HG03095 (cell line): Measurements from ENCODE around the gene CPED1.
"Not testable (repeated sequence)": the region's sequence is repeated elsewhere in the genome, so short reads cannot be mapped to it uniquely, and the experiment has no call there.

Source experiments
- ATAC-seq: cut with Tn5 transposase; IDR thresholded peaks from one replicate; pipeline ENCODE4 v1.9.1; 2021; ENCODE audit warnings: moderate library complexity; ENCODE audit not compliant: unreplicated experiment

The CPED1 gene

GRCh38 chr7:121036776-121037175, 48.3 kb downstream of the CPED1 start:
- not testable (repeated sequence) for ATAC-seq

DNA sequence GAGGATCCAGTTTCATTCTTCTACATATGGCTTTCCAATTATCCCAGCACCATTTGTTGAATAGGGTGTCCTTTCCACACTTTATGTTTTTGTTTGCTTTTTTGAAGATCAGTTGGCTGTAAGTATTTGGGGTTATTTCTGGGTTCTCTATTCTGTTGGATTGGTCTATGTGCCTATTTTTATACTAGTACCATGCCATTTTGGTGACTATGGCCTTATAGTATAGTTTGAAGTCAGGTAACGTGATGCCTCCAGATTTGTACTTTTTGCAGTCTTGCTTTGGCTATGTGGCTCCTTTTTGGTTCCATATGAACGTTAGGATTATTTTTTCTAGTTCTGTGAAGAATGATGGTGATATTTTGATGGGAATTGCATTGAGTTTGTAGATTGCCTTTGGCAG, 48.8 kb downstream of the CPED1 start:
- ATAC-seq: not testable (repeated sequence)

GRCh38 chr7:121037957-121038716, 49.6 kb downstream of the CPED1 start:
- no peak for ATAC-seq

- ATAC-seq: no peak
These were observed 50.4 kb downstream of the CPED1 start for GRCh38 chr7:121038717-121039509.

DNA sequence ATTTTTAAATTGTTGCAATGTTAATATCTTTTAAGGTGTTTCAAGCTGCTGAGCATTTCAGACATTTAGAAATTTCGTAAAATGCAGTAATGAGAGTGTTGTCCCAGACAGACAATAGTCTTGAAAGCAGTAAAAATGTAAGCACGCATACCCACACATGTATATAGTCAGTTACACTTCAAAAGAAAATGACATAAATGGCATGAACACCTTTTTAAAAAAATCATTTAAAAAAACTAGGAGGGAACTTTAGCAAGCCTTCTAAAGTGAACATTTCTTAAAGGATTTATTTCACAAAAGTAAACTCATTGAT, 51.0 kb downstream of the CPED1 start:
- ATAC-seq: no peak

GRCh38 chr7:121039994-121040393, 51.5 kb downstream of the CPED1 start:
- no peak for ATAC-seq

- no peak for ATAC-seq
These were observed 53.1 kb downstream of the CPED1 start for GRCh38 chr7:121041516-121042148.

GRCh38 chr7:121042195-121042594, 53.7 kb downstream of the CPED1 start:
- ATAC-seq: no peak

DNA sequence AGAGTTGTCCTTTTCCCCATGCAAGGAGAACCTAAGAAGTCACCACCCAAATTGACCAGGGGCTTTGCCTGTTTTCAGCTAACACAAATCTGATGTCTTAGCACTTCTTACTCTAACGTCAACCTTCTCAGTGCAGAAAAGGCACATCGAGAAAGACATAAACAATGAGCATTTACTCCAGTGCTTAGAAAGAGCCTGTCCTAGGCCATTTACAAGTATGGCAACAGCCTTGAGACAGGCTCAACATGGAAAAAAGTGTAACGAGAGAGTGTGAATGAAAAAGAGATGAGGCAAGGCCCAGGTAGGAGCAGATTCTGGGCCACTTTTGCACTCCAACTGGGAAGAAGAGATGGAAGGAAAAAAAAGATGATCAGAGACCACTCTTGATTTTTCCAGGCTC, 54.4 kb downstream of the CPED1 start:
- ATAC-seq: no peak

DNA sequence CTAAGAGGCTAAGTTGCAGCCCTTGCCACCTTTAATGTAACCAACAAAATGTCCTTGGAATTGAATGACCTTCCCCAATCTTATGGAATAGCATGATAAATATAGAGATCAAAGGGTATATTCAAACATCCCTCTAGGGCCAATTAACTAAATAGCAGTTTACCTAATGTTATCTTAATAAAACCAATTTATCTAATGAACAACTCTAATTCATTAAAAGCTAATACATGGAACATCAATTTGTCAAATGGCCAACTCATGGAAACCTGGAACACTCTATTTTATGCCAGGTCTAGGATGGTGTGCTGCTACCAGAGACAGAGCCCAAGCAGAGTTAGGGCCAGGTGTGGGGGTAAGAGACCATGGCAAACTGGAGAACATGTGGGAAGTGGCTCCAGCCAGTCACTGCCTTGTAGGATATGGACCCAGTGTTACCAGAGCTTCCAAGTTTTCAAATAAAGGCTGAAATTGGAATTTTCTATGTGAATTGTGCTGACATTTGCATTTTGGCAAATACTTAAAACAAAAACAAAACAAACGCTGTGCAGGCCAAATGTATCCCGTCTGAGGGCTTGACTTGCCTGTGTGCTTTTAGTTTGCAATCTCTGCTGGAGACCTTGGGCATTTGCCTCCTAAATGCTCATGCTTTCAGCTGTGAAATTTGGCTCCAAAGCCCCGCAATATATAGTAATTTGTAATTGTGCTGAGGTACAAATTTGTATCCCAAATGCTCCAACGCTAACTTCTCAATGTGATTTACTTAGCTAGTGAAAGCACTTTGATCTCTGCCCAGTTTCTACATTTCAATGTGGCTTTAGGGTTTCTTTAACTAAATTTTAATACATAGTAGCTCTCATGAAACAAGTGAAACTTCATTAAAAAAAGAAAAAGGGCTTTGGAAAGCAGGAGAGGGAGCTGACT, 55.1 kb downstream of the CPED1 start:
- ATAC-seq: no peak

DNA sequence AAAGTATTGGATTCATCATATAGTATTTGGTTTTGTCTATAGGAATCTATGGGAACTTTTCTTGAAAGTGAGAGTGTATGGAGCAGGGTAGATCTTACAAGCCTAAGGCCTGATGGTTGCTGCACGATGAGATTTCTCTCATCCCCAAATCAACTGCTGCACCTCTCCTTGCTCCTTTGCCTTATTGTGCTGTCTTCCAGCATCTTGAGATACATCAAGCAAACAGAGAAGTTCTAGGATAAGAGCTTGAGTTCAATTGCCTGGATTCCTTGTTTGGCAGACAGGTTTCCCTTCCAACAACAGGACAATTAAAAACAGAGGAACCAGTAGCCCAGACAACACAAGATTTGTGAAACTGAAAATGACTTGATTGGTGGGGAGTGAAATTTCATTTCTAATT, 56.6 kb downstream of the CPED1 start:
- ATAC-seq: no peak

DNA sequence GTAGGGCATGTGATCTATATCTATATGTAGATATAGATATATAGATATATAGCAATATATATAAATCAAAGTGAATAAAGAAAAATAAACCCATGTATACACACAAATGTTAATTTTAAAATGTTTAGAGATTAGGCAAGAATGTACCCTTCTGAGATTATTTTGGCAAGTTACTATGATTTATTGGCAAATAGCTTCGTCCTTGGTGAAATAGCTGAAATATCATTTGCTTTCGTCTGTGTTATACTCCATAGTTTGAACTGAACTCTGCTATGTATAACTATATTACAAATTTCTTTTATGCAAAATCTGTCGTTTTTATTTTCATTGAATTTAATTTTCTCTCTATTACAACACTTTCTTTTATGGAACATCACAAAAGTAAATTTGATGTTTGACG, 57.5 kb downstream of the CPED1 start:
- no peak for ATAC-seq

GRCh38 chr7:121046893-121047468, 58.5 kb downstream of the CPED1 start:
- no peak for ATAC-seq

- no peak for ATAC-seq
These were observed 59.7 kb downstream of the CPED1 start for GRCh38 chr7:121048195-121048594.

- no peak for ATAC-seq
These were observed 60.7 kb downstream of the CPED1 start for GRCh38 chr7:121049028-121049791.

- no peak for ATAC-seq
These were observed 61.4 kb downstream of the CPED1 start for GRCh38 chr7:121049897-121050296.

- ATAC-seq: no peak
These were observed 64.7 kb downstream of the CPED1 start for GRCh38 chr7:121053219-121053618.

- ATAC-seq: no peak
These were observed 66.4 kb downstream of the CPED1 start for GRCh38 chr7:121054925-121055324.

GRCh38 chr7:121057878-121058277, 69.4 kb downstream of the CPED1 start:
- no peak for ATAC-seq

GRCh38 chr7:121058975-121059374, 70.5 kb downstream of the CPED1 start:
- ATAC-seq: no peak
